HEK293 (cell line): ENCODE data around the gene B3GLCT.

ENCODE experiments used
- HOXA7 ChIP-seq: sonication (generic); formaldehyde crosslinking; IDR thresholded peaks from 2 replicates; pipeline ENCODE4 v1.8.1; 2022; ENCODE audit warnings: missing genetic modification reagents, borderline replicate concordance
- HOXC10 ChIP-seq: sonication (generic); formaldehyde crosslinking; IDR thresholded peaks from 2 replicates; pipeline ENCODE4 v1.8.1; 2023; ENCODE audit warnings: mild to moderate bottlenecking, missing genetic modification reagents
- SCRT1 ChIP-seq: fragments of 450-650 bp; formaldehyde crosslinking; IDR thresholded peaks from 2 replicates; pipeline ENCODE4 v1.5.1; 2016; ENCODE audit warnings: missing biosample characterization, missing genetic modification characterization, borderline replicate concordance
- YY2 ChIP-seq: fragments of 450-650 bp; formaldehyde crosslinking; IDR thresholded peaks from 2 replicates; pipeline ENCODE4 v1.5.1; 2016; ENCODE audit warnings: missing biosample characterization, missing genetic modification characterization
- ZFP3 ChIP-seq: fragments of 450-650 bp; formaldehyde crosslinking; IDR thresholded peaks from 2 replicates; pipeline ENCODE4 v1.5.1; 2016; ENCODE audit warnings: low read depth, missing biosample characterization, missing genetic modification characterization
- ZNF146 ChIP-seq: fragments of 450-650 bp; formaldehyde crosslinking; IDR thresholded peaks from 2 replicates; pipeline ENCODE4 v1.5.1; 2016; ENCODE audit warnings: missing biosample characterization, missing genetic modification characterization
- ZNF211 ChIP-seq: fragments of 450-650 bp; formaldehyde crosslinking; IDR thresholded peaks from 2 replicates; pipeline ENCODE4 v1.5.1; 2016; ENCODE audit warnings: low read depth, missing biosample characterization, missing genetic modification characterization
- ZNF302 ChIP-seq: fragments of 450-650 bp; formaldehyde crosslinking; IDR thresholded peaks from 2 replicates; pipeline ENCODE4 v1.5.1; 2016; ENCODE audit warnings: missing biosample characterization, missing genetic modification characterization, low read depth
- ZNF514 ChIP-seq: fragments of 450-650 bp; formaldehyde crosslinking; IDR thresholded peaks from 2 replicates; pipeline ENCODE4 v1.5.1; 2016; ENCODE audit warnings: missing biosample characterization, missing genetic modification characterization
- ZNF529 ChIP-seq: fragments of 450-650 bp; formaldehyde crosslinking; IDR thresholded peaks from 2 replicates; pipeline ENCODE4 v1.5.1; 2017; ENCODE audit warnings: missing genetic modification characterization, missing biosample characterization; ENCODE audit not compliant: insufficient replicate concordance
- ZNF555 ChIP-seq: fragments of 450-650 bp; formaldehyde crosslinking; conservative IDR thresholded peaks from 2 replicates; pipeline ENCODE4 v1.5.1; 2017; ENCODE audit warnings: missing biosample characterization, mild to moderate bottlenecking, missing genetic modification characterization, inconsistent platforms
- ZNF76 ChIP-seq: fragments of 450-650 bp; formaldehyde crosslinking; IDR thresholded peaks from 2 replicates; pipeline ENCODE4; 2016; ENCODE audit warnings: low read depth, missing biosample characterization, missing genetic modification characterization, borderline replicate concordance
- ZNF791 ChIP-seq: fragments of 450-650 bp; formaldehyde crosslinking; IDR thresholded peaks from 2 replicates; pipeline ENCODE4 v1.5.1; 2016; ENCODE audit warnings: missing biosample characterization, missing genetic modification characterization
- ZSCAN4 ChIP-seq: fragments of 450-650 bp; formaldehyde crosslinking; IDR thresholded peaks from 2 replicates; pipeline ENCODE4 v1.5.1; 2017; ENCODE audit warnings: missing biosample characterization, missing genetic modification characterization
- ZSCAN5A ChIP-seq: fragments of 450-650 bp; formaldehyde crosslinking; IDR thresholded peaks from 2 replicates; pipeline ENCODE4 v1.5.1; 2016; ENCODE audit warnings: missing biosample characterization, missing genetic modification characterization
- TF ChIP-seq, protein P1 (sequence below): fragments of 450-650 bp; formaldehyde crosslinking; IDR thresholded peaks from 2 replicates; pipeline ENCODE4 v1.5.1; 2016; ENCODE audit warnings: missing biosample characterization, missing genetic modification characterization
- TF ChIP-seq, protein P2 (sequence below): fragments of 450-650 bp; formaldehyde crosslinking; IDR thresholded peaks from 2 replicates; pipeline ENCODE4 v1.5.1; 2016; ENCODE audit warnings: missing biosample characterization, missing genetic modification characterization
- TF ChIP-seq, protein P3 (sequence below): fragments of 450-650 bp; formaldehyde crosslinking; IDR thresholded peaks from 2 replicates; pipeline ENCODE4 v1.5.1; 2017; ENCODE audit warnings: missing biosample characterization, missing genetic modification characterization
- TF ChIP-seq, protein P4 (sequence below): fragments of 450-650 bp; formaldehyde crosslinking; IDR thresholded peaks from 2 replicates; pipeline ENCODE4 v1.5.1; 2016; ENCODE audit warnings: missing biosample characterization, missing genetic modification characterization
- TF ChIP-seq, protein P5 (sequence below): fragments of 450-650 bp; formaldehyde crosslinking; IDR thresholded peaks from 2 replicates; pipeline ENCODE4 v1.5.1; 2016; ENCODE audit warnings: missing biosample characterization, missing genetic modification characterization

The B3GLCT gene

DNA sequence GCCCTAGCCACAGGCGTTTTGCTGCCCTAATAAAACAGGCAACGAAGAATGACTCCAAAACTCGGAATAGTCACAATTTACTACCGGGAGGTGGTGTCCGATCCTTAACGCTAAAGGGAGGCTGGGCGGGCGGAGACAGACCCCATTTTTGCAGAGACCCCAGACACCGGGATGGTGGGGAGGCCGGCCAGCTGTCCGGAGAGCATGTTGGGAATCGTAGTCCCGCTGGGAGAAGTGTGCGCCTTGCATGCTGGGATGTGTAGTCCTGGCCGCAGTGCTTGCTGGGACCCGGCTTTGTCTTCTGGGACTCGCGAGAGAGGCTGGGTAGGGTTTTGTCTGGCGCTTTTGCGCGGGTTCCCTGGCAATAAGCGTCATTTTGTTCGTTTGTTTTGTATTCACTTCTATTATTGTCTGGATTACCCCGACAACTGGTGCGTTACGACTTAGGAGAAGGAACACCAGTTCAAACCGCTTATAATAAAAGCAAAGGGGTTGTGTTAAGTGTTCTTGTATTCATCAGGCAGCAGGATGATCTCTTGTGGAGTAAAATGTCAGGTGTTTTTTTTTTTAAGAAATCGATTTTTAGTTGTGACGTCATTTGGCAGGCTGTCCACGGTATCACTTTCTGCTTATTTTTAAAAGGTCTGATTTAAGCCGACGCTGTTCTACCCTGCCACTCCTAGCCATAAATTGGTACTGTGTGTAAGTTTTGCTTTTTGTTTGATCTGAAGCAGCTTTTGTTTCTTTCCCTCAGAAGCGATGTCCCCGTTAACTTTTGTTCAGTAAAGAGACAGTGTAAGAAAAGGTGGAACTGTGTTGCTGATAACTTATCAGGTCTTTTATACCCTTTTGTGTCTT, 37.4 kb upstream of the B3GLCT start (continued):
- TF ChIP-seq, protein P1, sequence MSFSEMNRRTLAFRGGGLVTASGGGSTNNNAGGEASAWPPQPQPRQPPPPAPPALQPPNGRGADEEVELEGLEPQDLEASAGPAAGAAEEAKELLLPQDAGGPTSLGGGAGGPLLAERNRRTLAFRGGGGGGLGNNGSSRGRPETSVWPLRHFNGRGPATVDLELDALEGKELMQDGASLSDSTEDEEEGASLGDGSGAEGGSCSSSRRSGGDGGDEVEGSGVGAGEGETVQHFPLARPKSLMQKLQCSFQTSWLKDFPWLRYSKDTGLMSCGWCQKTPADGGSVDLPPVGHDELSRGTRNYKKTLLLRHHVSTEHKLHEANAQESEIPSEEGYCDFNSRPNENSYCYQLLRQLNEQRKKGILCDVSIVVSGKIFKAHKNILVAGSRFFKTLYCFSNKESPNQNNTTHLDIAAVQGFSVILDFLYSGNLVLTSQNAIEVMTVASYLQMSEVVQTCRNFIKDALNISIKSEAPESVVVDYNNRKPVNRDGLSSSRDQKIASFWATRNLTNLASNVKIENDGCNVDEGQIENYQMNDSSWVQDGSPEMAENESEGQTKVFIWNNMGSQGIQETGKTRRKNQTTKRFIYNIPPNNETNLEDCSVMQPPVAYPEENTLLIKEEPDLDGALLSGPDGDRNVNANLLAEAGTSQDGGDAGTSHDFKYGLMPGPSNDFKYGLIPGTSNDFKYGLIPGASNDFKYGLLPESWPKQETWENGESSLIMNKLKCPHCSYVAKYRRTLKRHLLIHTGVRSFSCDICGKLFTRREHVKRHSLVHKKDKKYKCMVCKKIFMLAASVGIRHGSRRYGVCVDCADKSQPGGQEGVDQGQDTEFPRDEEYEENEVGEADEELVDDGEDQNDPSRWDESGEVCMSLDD (tag by site-specific recombination): no peak
- TF ChIP-seq, protein P2, sequence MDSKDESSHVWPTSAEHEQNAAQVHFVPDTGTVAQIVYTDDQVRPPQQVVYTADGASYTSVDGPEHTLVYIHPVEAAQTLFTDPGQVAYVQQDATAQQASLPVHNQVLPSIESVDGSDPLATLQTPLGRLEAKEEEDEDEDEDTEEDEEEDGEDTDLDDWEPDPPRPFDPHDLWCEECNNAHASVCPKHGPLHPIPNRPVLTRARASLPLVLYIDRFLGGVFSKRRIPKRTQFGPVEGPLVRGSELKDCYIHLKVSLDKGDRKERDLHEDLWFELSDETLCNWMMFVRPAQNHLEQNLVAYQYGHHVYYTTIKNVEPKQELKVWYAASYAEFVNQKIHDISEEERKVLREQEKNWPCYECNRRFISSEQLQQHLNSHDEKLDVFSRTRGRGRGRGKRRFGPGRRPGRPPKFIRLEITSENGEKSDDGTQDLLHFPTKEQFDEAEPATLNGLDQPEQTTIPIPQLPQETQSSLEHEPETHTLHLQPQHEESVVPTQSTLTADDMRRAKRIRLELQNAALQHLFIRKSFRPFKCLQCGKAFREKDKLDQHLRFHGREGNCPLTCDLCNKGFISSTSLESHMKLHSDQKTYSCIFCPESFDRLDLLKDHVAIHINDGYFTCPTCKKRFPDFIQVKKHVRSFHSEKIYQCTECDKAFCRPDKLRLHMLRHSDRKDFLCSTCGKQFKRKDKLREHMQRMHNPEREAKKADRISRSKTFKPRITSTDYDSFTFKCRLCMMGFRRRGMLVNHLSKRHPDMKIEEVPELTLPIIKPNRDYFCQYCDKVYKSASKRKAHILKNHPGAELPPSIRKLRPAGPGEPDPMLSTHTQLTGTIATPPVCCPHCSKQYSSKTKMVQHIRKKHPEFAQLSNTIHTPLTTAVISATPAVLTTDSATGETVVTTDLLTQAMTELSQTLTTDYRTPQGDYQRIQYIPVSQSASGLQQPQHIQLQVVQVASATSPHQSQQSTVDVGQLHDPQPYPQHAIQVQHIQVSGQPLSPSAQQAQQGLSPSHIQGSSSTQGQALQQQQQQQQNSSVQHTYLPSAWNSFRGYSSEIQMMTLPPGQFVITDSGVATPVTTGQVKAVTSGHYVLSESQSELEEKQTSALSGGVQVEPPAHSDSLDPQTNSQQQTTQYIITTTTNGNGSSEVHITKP (tag by site-specific recombination): peak; percentile 56
- TF ChIP-seq ZNF146 (no peak), ZNF529 (tag by site-specific recombination) (no peak), ZSCAN5A (tag by site-specific recombination) (no peak), ZNF76 (tag by site-specific recombination) (peak; percentile 99), YY2 (no peak), SCRT1 (tag by site-specific recombination) (no peak), ZNF211 (no peak), ZNF514 (no peak), ZFP3 (tag by site-specific recombination) (no peak), ZNF555 (no peak), ZSCAN4 (tag by site-specific recombination) (peak; percentile 7; the same call in 1 of the 2 replicates), ZNF302 (tag by site-specific recombination) (no peak), ZNF791 (tag by site-specific recombination) (no peak), HOXA7 (CRISPR knock-in tag) (no peak), HOXC10 (CRISPR knock-in tag) (no peak)
- TF ChIP-seq, protein P3, sequence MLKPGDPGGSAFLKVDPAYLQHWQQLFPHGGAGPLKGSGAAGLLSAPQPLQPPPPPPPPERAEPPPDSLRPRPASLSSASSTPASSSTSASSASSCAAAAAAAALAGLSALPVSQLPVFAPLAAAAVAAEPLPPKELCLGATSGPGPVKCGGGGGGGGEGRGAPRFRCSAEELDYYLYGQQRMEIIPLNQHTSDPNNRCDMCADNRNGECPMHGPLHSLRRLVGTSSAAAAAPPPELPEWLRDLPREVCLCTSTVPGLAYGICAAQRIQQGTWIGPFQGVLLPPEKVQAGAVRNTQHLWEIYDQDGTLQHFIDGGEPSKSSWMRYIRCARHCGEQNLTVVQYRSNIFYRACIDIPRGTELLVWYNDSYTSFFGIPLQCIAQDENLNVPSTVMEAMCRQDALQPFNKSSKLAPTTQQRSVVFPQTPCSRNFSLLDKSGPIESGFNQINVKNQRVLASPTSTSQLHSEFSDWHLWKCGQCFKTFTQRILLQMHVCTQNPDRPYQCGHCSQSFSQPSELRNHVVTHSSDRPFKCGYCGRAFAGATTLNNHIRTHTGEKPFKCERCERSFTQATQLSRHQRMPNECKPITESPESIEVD (tag by site-specific recombination): 0 out of 2 replicates have a peak, but pooled peaks have one; percentile 29
- TF ChIP-seq, protein P4, sequence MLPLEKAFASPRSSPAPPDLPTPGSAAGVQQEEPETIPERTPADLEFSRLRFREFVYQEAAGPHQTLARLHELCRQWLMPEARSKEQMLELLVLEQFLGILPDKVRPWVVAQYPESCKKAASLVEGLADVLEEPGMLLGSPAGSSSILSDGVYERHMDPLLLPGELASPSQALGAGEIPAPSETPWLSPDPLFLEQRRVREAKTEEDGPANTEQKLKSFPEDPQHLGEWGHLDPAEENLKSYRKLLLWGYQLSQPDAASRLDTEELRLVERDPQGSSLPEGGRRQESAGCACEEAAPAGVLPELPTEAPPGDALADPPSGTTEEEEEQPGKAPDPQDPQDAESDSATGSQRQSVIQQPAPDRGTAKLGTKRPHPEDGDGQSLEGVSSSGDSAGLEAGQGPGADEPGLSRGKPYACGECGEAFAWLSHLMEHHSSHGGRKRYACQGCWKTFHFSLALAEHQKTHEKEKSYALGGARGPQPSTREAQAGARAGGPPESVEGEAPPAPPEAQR (tag by site-specific recombination): no peak
- TF ChIP-seq, protein P5, sequence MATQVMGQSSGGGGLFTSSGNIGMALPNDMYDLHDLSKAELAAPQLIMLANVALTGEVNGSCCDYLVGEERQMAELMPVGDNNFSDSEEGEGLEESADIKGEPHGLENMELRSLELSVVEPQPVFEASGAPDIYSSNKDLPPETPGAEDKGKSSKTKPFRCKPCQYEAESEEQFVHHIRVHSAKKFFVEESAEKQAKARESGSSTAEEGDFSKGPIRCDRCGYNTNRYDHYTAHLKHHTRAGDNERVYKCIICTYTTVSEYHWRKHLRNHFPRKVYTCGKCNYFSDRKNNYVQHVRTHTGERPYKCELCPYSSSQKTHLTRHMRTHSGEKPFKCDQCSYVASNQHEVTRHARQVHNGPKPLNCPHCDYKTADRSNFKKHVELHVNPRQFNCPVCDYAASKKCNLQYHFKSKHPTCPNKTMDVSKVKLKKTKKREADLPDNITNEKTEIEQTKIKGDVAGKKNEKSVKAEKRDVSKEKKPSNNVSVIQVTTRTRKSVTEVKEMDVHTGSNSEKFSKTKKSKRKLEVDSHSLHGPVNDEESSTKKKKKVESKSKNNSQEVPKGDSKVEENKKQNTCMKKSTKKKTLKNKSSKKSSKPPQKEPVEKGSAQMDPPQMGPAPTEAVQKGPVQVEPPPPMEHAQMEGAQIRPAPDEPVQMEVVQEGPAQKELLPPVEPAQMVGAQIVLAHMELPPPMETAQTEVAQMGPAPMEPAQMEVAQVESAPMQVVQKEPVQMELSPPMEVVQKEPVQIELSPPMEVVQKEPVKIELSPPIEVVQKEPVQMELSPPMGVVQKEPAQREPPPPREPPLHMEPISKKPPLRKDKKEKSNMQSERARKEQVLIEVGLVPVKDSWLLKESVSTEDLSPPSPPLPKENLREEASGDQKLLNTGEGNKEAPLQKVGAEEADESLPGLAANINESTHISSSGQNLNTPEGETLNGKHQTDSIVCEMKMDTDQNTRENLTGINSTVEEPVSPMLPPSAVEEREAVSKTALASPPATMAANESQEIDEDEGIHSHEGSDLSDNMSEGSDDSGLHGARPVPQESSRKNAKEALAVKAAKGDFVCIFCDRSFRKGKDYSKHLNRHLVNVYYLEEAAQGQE (tag by site-specific recombination): peak; percentile 72
